G401.6 (cell line): Measurements from ENCODE around the gene GBGT1.
"Not testable (repeated sequence)": the region's sequence is repeated elsewhere in the genome, so short reads cannot be mapped to it uniquely, and the experiment has no call there.

Source experiments
- FAIRE-seq: peaks from 2 replicates; lab custom pipeline; 2012; peaks lifted over from hg19 to GRCh38; lab: Jason Lieb, UNC

Gene GBGT1

GRCh38 chr9:133163504-133164172, at the start of gene GBGT1:
GBGT1 (minus strand) TSS chr9:133163914; CDS start chr9:133162412, 1,502 bp downstream.
- no peak for FAIRE-seq

- FAIRE-seq = no peak
Measured at GRCh38 chr9:133210609-133211008, 46.9 kb upstream of the GBGT1 start.

GRCh38 chr9:133210202-133210532, 46.5 kb upstream of the GBGT1 start:
- no peak for FAIRE-seq

- not testable (repeated sequence) for FAIRE-seq
Measured at GRCh38 chr9:133209327-133210201, 45.9 kb upstream of the GBGT1 start.

DNA sequence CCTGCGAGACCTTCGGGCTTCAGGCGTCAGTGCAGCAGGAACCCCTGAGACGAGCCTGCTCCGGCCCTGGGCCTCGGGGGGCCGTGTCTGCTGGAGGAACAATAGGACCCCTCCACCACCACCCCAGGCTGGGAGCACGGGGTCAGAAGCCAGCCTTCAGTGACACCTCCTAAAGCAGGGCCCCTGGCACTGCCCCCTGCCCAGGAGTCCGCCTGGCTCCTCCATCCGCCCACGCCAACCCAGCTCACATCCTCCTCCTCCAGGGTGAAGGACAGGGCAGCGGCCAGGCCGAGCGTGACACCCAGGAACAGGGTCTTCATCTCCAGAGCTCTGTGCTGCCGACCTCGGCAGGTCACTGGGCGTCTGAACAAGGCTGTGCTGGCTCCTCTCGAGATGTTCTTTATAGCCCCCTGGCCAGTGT, 45.2 kb upstream of the GBGT1 start, which contains the start of gene OBP2B:
OBP2B (minus strand) TSS at position 371 of the 421 bp plus-strand sequence; CDS start at position 320, 51 bp downstream.
- not testable (repeated sequence) for FAIRE-seq

DNA sequence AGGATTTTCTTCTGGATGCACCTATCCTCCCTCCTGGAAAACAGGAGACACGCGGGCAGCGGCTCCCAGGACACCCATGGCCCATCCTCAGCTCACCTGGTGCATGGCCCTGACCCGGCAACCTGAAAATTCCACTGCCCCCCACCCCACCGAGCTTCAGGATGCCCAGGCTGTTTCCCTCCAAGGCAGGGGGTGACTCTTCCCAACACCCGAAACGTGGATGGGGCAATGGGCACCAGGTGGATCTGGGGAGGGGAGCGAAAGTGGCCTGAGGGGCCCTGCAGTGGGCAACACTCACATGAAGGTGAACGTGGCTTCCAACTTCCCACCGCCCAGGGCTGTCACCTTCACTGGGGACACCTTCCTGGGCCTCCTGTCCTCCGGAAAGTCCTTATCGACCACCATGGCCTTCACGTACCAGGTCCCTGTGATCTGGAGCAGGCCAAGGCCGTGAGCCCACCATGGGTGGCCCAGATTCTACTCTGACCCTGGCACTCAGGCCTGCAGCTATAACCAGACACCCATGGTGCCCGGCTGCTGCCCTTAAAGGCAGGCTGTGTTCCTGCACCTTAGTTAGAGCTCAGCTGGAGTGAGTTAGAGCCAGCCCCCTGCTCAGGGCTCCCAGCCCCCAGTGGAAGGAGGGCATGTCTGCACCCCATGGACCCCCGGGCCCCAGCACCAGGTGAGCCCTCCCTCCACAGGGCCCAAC, 44.6 kb upstream of the GBGT1 start:
- not testable (repeated sequence) for FAIRE-seq

GRCh38 chr9:133207540-133208170, 43.9 kb upstream of the GBGT1 start:
- FAIRE-seq = no peak

- FAIRE-seq = no peak
Measured at GRCh38 chr9:133207021-133207531, 43.4 kb upstream of the GBGT1 start.

GRCh38 chr9:133205996-133206931, 42.5 kb upstream of the GBGT1 start:
- no peak for FAIRE-seq

- FAIRE-seq = not testable (repeated sequence)
Measured at GRCh38 chr9:133205481-133205887, 41.8 kb upstream of the GBGT1 start.

DNA sequence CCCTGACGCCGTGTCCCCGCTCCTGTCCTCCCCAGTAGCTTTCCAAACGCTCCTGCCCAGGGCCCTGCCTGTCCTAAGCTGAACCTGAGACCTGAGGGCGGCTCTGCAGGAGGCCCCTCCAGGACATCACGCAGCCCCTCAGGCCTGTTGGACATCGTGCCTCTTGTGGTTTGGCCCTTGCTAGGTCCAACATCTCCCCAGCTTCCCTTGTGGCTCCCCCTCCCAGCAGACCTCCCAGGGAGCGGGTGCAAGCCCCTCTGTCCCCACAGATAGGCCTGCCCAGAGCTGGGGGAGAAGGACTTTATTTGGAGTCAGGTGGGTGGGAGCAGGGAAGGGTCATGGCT, 41.3 kb upstream of the GBGT1 start:
- no peak for FAIRE-seq

DNA sequence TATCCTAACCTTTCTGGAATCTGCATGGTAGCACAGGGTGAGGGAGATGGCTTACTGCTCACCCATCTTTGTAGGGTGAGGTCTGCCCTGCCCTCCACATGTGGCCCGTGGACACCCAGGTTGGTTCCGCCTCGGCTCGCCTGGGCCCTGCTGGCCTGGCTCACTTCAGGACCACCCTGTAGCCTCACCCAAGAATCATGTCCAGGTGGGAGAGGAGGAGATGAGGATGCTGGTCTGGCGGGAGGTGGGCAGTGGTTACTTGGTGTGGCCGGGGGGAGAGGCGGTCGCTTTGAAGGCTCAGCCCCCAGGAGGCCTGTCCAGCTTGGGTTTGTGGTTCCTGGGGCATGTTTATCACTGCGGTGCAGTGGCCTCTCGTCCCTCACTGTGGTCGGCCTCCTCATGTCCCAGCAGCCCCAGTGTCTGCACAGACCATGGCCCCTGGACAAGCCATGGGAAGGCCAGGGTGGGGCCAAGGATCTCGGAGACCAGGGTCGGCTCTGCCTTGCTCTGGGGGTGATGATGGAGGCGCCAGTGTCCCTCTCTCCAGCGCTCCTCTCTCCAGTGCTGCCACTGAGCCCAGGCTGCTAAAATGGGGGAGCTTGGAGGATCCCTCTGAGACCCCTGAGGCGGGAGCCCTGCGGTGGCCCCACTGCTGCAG, 40.8 kb upstream of the GBGT1 start:
- no peak for FAIRE-seq

- FAIRE-seq = no peak
Measured at GRCh38 chr9:133203506-133204075, 39.9 kb upstream of the GBGT1 start.

GRCh38 chr9:133202688-133203453, 39.2 kb upstream of the GBGT1 start:
- FAIRE-seq = no peak

- no peak for FAIRE-seq
Measured at GRCh38 chr9:133202145-133202513, 38.4 kb upstream of the GBGT1 start.

DNA sequence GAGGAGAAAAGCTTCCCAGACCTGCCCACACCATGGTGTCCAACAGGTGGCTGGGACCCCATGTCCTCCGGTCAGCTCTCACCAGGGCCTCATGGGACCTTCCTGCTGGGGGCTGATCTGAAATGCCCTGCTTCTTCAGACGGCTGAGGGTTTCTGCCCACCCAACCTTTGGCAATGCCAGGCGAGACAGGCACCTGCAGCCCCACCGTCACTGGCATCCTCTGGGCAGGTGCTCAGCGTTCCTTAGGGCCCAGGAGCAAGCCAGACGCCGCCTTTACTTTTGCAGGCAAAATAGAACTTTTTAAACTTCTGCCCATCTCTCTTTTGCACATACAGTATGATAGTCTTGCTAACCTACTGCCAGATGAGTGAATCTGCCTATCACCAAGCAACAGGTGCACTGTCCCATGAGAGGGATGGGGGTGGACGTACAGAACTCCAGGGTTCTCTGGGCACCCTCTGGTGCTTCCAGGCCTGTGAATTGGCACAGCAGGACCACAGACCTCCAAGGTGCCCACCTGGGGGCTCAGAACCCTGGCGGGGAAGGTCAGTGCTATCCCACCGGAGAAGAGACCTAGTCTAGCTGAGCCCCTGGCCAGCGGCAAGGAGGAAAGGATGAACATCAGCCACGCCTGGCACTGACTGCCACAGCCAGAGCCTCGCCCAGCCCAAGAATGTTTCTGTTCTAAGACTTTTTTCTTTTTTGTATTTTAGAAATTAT, 37.9 kb upstream of the GBGT1 start:
- no peak for FAIRE-seq

DNA sequence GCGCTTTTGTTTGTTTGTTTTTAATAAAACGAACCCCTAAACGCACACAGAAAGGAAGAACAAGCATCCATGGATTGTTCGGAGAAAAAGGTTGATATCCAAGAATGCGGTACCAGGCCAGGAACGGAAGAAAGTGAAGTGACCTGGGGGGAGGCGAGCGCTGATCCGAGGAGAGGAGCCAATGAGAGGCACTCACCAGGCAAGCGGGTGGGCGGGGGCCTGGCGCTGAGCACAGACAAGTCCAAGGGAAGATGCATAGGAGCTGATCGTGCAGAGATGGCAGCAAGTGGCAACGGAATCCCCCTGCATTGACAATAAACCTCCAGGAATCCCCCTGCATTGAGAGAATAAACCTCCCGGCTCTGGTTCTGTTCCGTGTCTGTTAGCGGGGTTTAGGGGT, 36.9 kb upstream of the GBGT1 start:
- FAIRE-seq = no peak

- FAIRE-seq = no peak
Measured at GRCh38 chr9:133199648-133200321, 36.1 kb upstream of the GBGT1 start.
